Urinary bladder (tissue), 4 donors: ENCODE data around the gene ABI1. TPM values are rescaled to one million over a fixed set of nuclear protein-coding genes. Genes with fewer than 3 reads are reported as not detected.
"Not testable (repeated sequence)": the region's sequence is repeated elsewhere in the genome, so short reads cannot be mapped to it uniquely, and the experiment has no call there.

Source experiments
- DNase-seq: peaks from one replicate; pipeline ENCODE4 v3.0.0-alpha.2; 2015; ENCODE audit errors: extremely low spot score
- H3K27ac ChIP-seq: one replicate; pipeline ENCODE4 v1.5.1; 2013; ENCODE audit warnings: low read depth, mild to moderate bottlenecking, moderate library complexity
- H3K36me3 ChIP-seq: one replicate; pipeline ENCODE4 v1.6.1; 2013; ENCODE audit warnings: mild to moderate bottlenecking, moderate library complexity; ENCODE audit not compliant: insufficient read depth
- H3K4me1 ChIP-seq: one replicate; pipeline ENCODE4 v1.6.1; 2013; ENCODE audit warnings: mild to moderate bottlenecking, moderate library complexity; ENCODE audit not compliant: insufficient read depth
- H3K4me3 ChIP-seq: one replicate; pipeline ENCODE4 v1.5.1; 2013; ENCODE audit warnings: low read depth, low read length
- WGBS: extraction: QIAGEN DNeasy Blood & Tissue Kit; methylation state at CpG from one replicate; pipeline ENCODE4 v1.1.7; 2013; 5-methylcytosine and 5-hydroxymethylcytosine counted together
- polyA plus RNA-seq: library from polyadenylated mRNA; stranded (reverse); fragments of 200-250 nt; gene quantifications from one replicate; pipeline ENCODE4 v1.2.3, GENCODE V29; 2013
- total RNA-seq: library from RNA; depleted of rRNA; stranded (reverse); fragments of >200 nt; gene quantifications from one replicate; pipeline ENCODE4 v1.2.3, GENCODE V29; 2014
- donor health status: healthy with polysubstance abuse.
- donor health status: healthy.

The ABI1 gene
- 60.1 TPM for total RNA-seq
- polyA plus RNA-seq = 34.2 TPM

DNA sequence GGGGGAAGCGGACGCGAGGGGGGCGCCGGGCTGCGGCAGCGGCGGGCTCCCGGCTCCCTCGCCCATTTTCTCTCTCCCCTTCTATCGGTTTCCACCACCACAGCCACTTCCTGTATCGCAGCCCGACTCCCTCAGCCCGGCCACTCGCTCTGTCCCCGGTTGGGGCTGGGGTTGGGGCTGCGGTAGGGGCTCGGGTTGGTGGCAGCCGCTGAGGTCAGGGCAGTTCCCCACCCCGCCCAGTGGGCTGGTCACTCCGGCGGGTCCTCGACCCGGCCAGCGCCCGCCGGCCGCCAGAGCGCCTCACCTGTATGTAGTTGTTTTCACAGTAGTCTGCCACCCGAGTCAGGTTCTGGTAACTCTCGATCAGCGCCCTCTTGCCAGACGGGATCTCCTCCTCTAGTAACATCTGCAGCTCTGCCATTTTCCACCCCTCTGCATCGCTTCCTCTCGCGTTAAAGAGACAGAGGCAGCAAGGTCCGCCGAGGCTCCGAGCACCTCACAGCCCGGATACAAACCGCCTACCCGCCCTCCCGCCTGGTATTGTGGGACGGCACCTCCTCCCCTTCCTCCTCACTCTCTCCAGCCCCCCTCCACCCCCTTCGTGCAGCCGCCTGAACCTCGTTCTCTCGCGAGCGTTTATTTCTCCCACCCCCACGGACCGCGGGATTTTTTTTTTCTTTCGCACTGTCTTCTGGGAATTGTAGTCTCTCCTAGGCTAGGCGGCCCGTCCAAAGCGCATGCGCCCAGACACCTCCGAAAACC, at the start of gene ABI1:
ABI1 (minus strand) TSS at position 516 of the 762 bp plus-strand sequence; CDS start at position 421, 95 bp downstream.
- Histone ChIP-seq H3K4me1 (peaks cover 2% of the 10 kb centered on the region), H3K36me3 (no peaks in the 10 kb centered on the region), H3K4me3 (peak within 1 kb of the TSS; percentile 99), H3K27ac (peak within 1 kb of the TSS; percentile 99)
- whole genome bisulfite sequencing = under 1% methylated on average over 59 of the region's 59 CpGs
- DNase-seq = peak; percentile 99

DNA sequence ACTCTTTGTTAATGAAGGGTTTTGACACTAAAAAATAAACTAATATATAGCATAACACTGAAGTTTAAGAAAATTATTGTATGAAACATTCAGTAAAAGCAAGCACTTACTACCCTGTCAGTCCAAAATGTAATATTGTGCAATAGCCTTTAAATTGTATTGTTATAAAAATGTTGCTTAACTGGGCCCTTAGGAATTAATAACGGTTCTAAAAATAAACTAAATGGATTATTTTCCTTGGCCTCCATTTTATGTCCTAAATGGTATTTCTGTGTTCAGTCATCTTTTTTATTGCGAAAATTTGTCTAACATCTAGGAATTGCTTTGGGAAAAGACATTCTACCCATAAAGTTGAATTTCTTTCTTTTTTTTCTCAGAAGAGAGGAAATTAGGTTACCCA, 49.0 kb upstream of the ABI1 start:
- Histone ChIP-seq H3K4me3 (no peak overlapping the region), H3K27ac (no peak overlapping the region), H3K36me3 (no peaks in the 10 kb centered on the region), H3K4me1 (no peaks in the 10 kb centered on the region)
- 73% methylated on average over 2 of the region's 2 CpGs for whole genome bisulfite sequencing
- no peak for DNase-seq

DNA sequence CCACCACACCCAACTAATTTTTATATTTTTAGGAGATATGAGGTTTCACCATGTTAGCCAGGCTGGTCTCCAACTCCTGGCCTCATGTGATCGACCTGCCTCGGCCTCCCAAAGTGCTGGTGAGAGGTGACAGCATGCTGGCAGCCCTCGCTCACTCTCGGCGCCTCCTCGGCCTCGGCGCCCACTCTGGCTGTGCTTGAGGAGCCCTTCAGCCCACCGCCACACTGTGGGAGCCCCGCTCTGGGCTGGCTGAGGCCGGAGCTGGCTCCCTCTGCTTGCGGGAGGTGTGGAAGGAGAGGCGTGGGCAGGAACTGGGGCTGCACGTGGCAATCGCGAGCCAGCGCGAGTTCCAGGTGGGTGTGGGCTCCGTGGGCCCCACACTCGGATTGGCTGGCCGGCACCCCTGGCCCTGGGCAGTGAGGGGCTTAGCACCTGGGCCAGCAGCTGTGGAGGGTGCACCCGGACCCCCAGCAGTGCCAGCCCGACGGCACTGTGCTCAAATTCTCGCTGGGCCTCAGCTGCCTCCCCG, 44.6 kb upstream of the ABI1 start:
- H3K4me3 ChIP-seq, DNase-seq, H3K36me3 ChIP-seq, H3K27ac ChIP-seq, H3K4me1 ChIP-seq: not testable (repeated sequence)
- 94% methylated on average over 26 of the region's 26 CpGs for WGBS

DNA sequence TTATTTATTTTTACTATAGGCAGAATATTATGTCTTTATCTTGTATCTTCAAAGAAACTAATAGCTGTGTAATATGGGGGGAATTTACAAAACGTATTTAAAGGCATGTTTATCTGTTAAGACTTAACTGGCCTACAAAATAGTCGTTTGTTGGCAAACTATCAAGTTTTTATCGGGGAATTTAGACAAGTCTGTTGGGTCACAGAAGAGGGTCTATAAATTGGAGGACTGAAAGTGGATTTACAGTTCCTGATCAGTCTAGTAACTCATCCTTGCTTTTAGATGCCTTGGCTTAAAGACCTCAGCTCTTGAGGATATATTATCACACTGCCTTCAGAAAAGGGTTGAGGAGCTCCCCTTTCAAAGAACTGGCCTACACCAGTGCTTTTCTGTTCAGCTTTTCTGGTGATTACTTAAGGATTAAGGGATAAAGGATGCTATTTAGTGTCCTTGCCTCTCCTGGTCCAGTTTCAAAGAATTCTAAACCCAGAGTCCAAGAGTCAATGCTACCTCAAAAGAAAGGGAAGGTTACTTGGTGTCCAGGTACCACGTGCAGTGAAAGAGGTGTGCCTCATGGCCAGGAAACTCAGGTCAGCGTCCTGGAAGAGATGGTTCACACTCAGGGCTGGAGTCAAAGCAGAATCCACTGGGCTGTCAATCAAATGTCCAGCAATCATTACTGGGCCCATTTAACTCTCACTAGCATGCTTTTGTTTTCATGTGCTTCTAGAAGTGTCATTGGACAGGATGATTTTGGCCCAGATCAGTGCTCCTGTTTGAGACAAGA, 42.9 kb upstream of the ABI1 start:
- no peaks in the 10 kb centered on the region for H3K36me3 ChIP-seq
- no peak overlapping the region for H3K27ac ChIP-seq
- no peak overlapping the region for H3K4me3 ChIP-seq
- WGBS = 20% methylated on average over 5 of the region's 5 CpGs
- no peaks in the 10 kb centered on the region for H3K4me1 ChIP-seq
- DNase-seq = no peak

DNA sequence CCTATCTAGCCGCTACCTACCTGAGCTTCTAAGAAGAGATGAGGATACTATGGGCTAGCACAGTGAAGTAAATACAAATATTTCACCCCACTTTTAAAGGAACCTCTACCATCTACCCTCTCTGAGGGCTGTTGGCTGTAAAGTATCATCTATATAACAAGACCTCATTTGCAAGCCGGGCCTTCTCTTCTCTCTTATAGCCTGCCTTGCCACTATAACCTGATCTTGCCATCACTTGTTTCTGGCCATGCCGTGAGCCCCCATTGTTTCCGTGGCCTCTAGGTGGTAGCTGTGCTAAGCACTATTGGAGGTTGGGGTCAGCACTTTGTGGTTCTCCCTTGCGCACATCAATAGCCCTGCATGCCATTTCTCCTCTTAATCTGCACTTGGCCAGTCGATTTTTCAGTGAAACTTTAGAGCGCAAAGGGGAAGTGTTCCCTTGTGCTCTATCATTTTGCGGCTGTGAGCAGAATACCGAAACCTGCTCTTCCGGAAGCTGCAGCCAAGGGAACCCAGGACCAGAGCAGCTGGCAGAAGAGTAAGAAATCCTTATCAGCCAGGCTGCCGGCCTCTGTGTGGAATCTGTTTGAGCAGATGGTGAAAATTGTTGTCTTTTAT, 31.7 kb upstream of the ABI1 start:
- not testable (repeated sequence) for DNase-seq

DNA sequence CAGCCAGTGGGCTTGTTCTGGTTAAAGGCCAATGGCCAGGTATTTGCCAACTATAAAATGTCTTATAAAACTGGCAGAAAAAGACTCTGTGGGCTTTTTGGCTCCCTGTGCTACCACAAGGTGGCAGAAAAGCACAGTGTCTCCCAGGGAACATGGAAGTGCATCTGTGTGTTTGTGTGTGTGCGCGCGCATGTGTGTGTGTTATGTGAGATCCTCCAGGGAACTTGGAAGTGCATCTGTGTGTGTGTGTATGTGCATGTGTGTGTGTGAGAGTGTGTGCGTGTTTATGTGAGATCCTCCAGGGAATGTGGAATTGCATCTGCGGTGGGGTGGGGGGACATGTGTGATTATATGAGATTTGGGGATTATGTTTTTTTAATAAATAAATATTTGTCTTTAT, 30.2 kb upstream of the ABI1 start:
- no peak overlapping the region for H3K4me3 ChIP-seq
- no peaks in the 10 kb centered on the region for H3K4me1 ChIP-seq
- WGBS = 45% methylated on average over 5 of the region's 5 CpGs
- H3K27ac ChIP-seq = no peak overlapping the region
- no peaks in the 10 kb centered on the region for H3K36me3 ChIP-seq
- DNase-seq = no peak

More for the DNA sequence above, 31.7 kb upstream of the ABI1 start:
- H3K4me1 ChIP-seq, H3K36me3 ChIP-seq, H3K4me3 ChIP-seq, H3K27ac ChIP-seq: not testable (repeated sequence)
- 71% methylated on average over 10 of the region's 11 CpGs for WGBS

DNA sequence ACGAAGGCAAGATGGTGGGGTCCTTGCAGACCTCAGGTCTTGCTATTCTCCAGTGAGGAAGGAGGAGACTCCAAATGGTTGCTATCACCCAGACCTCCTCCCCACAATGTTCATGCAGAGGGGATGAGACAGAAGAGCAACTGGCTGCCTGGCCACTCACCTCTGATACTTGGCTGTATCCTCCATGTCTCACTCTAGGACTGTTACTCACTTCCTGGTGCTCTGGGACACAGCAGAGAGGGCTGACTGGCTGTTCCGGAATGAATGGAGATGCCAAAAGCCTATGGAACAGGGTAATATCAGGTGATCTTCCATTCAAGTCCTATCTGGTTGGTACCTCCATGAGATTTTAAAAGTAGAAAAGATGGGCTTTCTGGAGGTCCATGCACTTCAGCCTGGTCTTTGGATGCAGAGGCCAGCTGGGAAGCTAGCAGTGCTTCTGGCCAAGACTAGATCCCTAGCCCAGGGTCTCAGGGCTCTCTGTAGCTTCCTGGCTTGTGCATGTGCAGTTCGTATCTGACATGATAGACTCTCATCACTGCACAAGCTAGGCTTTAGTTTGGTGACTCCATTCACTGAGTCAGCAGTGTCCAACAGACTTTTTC, 27.0 kb upstream of the ABI1 start:
- DNase-seq = no peak

DNA sequence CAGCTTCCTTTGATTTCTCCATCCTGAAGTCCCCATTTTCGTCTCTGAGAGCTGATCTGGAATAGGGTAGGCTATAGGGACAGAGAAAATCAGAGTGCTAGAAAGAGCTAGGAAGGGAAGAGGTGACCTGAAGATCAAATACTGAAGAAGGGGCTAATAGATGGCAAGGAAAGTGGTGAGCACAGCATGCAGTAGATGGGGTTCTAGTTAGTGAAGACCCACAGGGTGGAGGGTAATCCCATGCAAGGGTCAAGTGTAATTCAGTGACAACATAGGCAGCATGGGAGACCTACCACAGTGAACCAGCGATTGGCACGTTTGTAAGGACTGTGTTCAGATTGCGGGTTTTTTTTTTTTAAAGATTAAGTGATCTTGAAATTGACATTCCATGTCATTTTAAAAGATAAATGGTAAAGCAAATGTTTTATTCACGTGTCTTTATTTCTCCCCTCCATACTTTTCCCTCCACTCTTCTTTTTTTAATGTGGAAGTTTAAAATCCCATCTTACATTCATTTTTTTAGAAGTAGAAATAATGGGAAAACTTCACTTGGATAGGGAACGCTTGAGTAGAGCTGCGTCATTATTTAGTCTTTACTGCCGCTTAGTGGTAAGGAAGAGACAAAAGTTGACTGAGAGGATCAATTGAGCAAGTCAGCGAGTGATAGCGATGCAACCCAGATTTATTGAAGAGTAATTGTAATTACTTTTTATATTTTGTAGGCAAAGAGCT, 21.0 kb upstream of the ABI1 start:
- Histone ChIP-seq H3K36me3 (no peaks in the 10 kb centered on the region), H3K4me3 (no peak overlapping the region), H3K4me1 (no peaks in the 10 kb centered on the region), H3K27ac (no peak overlapping the region)
- no peak for DNase-seq
- WGBS = 12% methylated on average over 10 of the region's 10 CpGs

More for the DNA sequence above, 27.0 kb upstream of the ABI1 start:
- WGBS = 84% methylated on average over 3 of the region's 3 CpGs
- no peaks in the 10 kb centered on the region for H3K36me3 ChIP-seq
- H3K4me1 ChIP-seq = no peaks in the 10 kb centered on the region
- no peak overlapping the region for H3K4me3 ChIP-seq
- no peak overlapping the region for H3K27ac ChIP-seq

DNA sequence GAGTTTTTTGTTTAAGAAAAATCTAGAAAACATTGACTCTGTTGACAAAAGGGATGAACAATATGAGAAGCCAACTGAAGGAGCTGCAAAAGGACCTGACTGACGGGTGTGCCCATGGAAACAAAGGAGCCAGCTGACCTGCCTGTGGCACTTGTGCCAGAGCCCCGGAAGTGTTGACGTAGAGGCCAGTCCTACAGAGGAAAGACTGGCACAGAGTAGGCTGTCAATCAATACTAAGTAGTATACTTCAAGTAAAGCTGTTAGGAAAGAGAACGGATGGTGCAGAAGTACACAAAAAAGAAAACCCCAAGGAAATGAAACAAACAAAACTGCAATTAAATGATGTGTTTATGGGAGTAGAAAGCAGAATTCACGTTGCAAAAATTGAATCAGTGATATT, 19.0 kb upstream of the ABI1 start:
- Histone ChIP-seq H3K4me3 (no peak overlapping the region), H3K36me3 (no peaks in the 10 kb centered on the region), H3K27ac (no peak overlapping the region), H3K4me1 (no peaks in the 10 kb centered on the region)
- WGBS = 47% methylated on average over 5 of the region's 5 CpGs
- no peak for DNase-seq

DNA sequence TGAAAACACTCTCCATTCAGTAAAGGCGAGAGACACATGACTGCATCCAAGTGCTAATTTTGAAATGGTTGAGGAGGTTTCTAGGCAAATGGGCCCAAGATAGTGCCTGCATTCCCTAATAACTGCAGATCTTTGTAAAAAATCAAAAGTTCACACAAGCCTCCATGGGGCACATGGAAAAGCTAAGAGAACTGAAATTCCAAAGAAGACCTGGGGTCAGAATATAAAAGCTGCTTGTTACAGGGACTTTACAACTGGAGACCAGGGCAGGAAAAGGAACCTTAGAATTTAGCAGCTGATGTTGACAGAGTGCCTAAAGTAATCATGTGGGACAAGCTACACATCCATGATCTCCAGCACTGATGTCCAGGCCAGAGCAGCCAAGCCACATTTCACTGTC, 10.0 kb upstream of the ABI1 start:
- Histone ChIP-seq H3K4me3 (no peak overlapping the region), H3K27ac (no peak overlapping the region), H3K36me3 (no peaks in the 10 kb centered on the region), H3K4me1 (no peaks in the 10 kb centered on the region)
- WGBS = 95% methylated on average over 1 of the region's 1 CpG
- no peak for DNase-seq

DNA sequence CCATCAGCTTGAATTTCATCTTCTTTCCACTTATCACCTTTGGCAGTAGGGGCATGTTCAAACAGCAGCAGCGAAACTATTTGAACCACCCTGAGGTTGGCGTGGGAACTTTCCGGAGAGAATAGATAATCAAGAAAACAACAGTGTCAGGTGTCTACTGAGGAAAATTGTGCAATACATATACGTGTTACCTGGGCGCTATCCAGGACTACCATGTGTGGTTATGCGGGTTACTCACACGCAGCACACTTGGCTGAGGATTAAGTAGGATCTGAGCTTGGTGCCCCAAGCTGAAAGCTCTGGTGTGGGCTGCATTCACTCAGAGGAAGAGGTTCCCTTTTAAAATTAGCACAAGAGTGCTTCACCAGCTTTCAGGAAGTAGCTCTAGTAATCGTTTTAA, 8.8 kb upstream of the ABI1 start:
- WGBS = 52% methylated on average over 8 of the region's 8 CpGs
- H3K4me1 ChIP-seq = no peaks in the 10 kb centered on the region
- no peaks in the 10 kb centered on the region for H3K36me3 ChIP-seq
- no peak overlapping the region for H3K27ac ChIP-seq
- DNase-seq = no peak
- H3K4me3 ChIP-seq = no peak overlapping the region

DNA sequence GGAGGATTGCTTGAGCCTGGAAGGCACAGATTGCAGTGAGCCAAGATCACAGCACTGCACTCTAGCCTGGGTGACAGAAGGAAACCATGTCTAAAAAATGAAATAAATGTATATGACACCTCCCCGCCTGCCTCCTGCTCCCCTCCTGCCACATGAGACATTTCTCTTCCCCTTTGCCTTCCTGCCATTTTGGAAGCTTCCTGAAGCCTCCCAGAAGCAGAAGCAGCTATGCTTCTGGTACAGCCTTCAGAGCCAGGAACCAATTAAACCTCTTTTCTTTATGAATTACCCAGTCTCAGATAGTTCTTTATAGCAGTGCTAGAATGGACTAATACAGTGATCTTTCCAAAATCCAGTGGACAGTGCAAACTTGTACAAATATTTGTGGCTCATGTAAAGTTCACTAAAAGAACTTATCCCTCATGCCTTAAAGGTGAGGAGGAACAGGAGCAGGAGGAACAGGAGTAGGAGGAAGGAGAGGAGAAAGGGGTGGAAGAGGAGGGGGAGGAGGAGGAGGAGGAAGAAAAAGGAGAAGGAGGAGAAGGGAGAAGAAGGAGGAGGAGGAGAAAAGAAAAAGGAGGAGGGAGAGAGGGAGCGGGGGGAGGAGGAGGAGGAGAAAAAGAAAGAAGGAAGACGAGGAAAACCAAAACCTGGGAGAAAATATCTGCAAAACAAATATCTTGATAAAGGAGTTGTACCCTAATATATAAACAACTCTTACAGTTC, 2.8 kb upstream of the ABI1 start:
- Histone ChIP-seq H3K27ac (no peak overlapping the region), H3K4me1 (no peaks in the 10 kb centered on the region), H3K4me3 (no peak overlapping the region), H3K36me3 (no peaks in the 10 kb centered on the region)
- DNase-seq = no peak
- WGBS = 64% methylated on average over 3 of the region's 3 CpGs
